GM12891 (cell line): ENCODE measurements around the gene TTC9B.
A peak's percentile ranks its signal among the peaks of the same experiment; 100 is the strongest.

Experiments
- DNase-seq: peaks from one replicate; pipeline ENCODE4 v3.0.0; 2011; ENCODE audit warnings: low spot score; ENCODE audit not compliant: insufficient read length
- FAIRE-seq: peaks from 2 replicates; lab custom pipeline; 2011; peaks lifted over from hg19 to GRCh38; lab: Jason Lieb, UNC
- PAX5 ChIP-seq: IDR thresholded peaks from 2 replicates; pipeline ENCODE4 v1.6.1; 2011; ENCODE audit warnings: low read length, moderate library complexity, mild to moderate bottlenecking; ENCODE audit not compliant: insufficient read depth, severe bottlenecking
- POLR2A ChIP-seq: IDR thresholded peaks from 2 replicates; pipeline ENCODE4 v1.6.1; 2011; ENCODE audit warnings: low read depth, low read length, control low read depth
- POLR2AphosphoS5 ChIP-seq: IDR thresholded peaks from 2 replicates; pipeline ENCODE4 v1.6.1; 2011; ENCODE audit warnings: low read depth, low read length, control low read depth
- POU2F2 ChIP-seq: IDR thresholded peaks from 2 replicates; pipeline ENCODE4 v1.6.1; 2011; ENCODE audit warnings: low read depth, mild to moderate bottlenecking, control low read depth, low read length, moderate library complexity
- SPI1 ChIP-seq: IDR thresholded peaks from 2 replicates; pipeline ENCODE4 v1.6.1; 2011; ENCODE audit warnings: low read depth, low read length, control low read depth
- TAF1 ChIP-seq: IDR thresholded peaks from 2 replicates; pipeline ENCODE4 v1.6.1; 2011; ENCODE audit warnings: low read depth, low read length, control low read depth

Gene TTC9B

DNA sequence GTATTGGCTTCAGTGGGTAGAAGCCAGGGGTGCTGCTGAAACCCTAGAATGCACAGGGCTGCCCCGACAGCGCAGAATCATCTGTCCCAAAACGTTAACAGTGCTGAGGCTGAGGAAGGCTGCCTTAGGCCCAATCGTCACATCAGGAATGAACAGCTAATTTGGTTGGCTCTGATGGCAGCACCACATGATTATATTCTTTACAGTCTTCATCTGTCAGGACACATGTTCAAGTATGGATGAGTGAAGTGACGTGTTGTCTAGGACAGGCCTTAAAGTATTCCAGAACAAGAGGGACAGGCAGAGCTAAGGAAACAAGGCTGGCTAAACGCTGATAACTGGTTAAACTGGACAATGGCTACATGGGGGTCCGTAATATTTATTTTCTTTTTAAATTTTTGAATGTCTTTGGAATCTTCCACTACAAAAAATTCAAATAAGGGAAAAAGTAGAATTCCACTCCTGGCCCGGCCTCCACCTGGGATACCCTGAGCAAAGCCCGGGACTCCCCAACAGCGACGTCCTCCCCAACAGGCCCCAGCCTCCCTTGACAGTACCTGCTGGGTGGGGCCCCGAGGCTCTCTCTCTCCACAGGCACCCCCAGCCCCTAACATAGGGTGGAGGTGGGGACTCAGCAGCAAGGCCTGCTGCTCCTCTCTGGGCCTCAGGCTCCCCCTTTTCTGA, 23.1 kb upstream of the TTC9B start:
- TF ChIP-seq POLR2A (no peak), POU2F2 (no peak), PAX5 (no peak), POLR2AphosphoS5 (no peak), SPI1 (no peak), TAF1 (no peak)
- no peak for FAIRE-seq

DNA sequence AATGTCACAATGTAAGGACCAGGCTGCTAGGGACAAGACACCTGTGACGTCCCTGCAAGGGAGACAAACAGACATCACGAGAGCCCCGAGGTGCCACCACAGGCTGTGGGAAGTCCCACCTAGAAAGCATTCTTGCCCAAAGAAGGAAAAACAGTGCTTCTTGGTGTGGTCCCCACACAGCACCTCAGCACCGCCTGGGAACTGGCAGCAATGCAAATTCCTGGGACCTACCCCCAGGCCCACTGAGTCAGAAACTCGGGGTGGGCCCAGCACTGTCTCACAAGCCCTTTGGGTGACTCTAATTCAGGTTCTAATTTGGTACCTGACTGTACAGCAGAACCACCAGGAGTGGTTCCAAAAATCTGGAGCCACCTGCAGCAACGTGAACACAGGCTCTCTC, 22.1 kb upstream of the TTC9B start:
- DNase-seq, result no peak
- TF ChIP-seq SPI1, result no peak
- no peak for TF ChIP-seq POLR2AphosphoS5
- TF ChIP-seq PAX5, result no peak
- no peak for TF ChIP-seq POU2F2
- no peak for TF ChIP-seq TAF1
- TF ChIP-seq POLR2A, result no peak
- no peak for FAIRE-seq

More for the DNA sequence above, 23.1 kb upstream of the TTC9B start:
- no peak for DNase-seq

DNA sequence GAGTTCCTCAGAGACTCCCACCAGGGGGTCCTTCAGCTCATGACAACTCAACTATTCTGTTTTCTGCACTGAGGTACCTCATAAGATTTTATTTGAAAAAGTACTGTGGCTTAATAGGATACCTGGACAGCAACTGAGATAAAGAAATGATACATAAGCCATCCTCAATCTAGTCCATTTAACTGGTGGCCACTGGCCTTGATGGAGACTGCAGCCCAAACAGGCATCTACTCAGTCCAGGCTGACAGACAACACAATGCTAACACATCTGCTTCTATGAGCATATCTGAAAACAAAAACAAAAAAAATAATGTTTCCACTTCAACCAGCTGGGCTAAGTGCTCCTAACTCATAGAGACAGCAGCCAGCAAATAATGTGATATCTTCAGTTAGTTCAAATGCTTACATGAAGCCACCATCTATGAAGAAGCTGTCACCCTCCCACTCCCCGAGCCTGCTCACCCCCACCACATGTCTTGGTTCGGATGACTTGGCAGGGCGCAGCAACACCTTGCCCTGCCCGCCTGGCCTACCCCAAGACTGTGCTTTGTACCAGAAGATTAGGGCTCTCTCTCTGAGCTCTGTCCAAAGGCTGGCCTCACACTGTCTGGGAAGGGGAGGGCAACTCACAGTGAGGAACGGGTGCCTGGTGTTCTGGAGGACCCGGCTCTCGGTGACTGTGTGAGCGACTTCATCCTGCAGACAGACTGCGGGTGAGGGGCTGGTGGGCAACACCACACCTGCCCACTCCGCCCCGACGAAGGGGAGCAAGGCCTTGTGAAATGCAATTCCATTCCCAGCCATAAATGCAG, 21.4 kb upstream of the TTC9B start:
- DNase-seq (no peak), FAIRE-seq (no peak)
- TF ChIP-seq PAX5, result no peak
- no peak for TF ChIP-seq SPI1
- TF ChIP-seq POLR2AphosphoS5, result no peak
- no peak for TF ChIP-seq POU2F2
- no peak for TF ChIP-seq TAF1
- TF ChIP-seq POLR2A, result no peak

DNA sequence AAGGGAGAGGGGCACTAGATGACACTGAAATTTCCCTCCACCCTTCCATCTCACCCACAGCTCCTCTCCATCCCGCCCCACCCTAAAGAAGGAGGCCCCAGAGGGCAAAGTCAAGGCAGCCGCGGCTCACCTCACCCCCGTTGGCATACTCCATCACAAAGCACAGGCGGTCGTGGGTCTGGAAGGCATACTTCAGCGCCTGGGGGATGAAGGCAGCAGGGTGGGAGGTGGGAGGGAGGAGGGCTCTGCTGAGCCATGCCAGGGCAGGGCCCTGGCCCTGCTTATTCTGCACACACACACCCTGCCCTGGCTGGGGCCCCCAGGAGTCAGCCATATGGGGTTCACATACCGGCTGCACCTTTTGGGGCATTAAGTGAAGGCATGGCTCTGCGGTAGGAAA, 20.6 kb upstream of the TTC9B start:
- DNase-seq (no peak), FAIRE-seq (no peak)
- TF ChIP-seq TAF1 (no peak), POLR2AphosphoS5 (no peak), POLR2A (no peak), PAX5 (no peak)

DNA sequence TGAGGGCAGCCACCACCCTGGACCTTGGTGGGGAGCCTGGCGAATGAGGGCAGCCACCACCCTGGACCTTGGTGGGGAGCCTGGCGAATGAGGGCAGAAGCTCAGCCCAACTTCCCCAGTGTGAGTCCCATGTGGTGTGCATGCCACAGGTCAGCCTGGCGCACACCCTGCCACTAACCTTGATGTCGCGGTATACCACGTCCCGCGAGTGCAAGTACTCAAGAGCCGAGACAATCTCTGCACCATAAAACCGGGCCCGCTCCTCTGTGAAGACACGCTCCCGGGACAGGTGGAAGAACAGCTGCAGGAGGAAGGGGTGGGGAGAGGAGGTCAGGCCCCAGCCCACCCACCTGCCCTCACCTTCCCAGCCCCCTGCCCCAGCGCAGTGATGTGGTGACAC, 19.6 kb upstream of the TTC9B start:
- FAIRE-seq (no peak), DNase-seq (no peak)
- TF ChIP-seq POLR2AphosphoS5 (no peak), POLR2A (no peak), POU2F2 (no peak), TAF1 (no peak), PAX5 (no peak), SPI1 (no peak)

DNA sequence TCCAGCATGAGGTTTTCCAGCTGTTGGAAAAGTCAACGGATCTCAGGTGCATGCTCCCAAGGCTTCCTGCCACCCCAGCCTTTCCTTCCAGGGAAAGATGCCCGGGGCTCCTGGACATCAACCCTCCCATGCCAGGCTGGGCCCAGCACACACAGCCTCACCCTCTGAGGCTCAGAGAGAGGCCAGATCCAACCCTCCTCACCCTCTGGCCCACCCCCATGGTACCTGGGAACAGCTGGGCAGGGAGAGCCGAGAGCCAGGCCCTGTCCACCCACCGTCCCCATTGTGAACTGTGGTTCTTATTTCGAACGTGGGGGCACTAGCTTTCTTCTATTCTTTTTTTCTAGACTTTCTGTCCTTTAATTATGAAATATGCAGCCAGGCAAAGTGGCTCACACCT, 18.2 kb upstream of the TTC9B start:
- TF ChIP-seq SPI1 (no peak), POLR2A (no peak), TAF1 (no peak), POLR2AphosphoS5 (no peak), POU2F2 (no peak), PAX5 (no peak)
- no peak for FAIRE-seq
- no peak for DNase-seq

DNA sequence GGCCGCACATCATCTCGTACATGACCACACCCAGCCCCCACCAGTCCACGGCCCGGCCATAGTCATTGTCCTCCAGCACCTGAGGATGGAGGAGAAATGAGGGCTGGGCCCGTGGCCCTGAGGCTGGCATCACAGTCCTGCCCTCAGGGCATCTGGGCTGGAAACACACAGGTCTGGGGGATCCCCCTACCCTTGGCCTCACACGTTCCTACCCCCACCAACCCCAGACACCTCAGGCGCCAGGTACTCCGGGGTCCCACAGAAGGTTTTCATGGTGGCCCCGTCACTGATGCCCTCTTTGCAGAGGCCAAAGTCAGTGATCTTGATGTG, 17.8 kb upstream of the TTC9B start:
- no peak for FAIRE-seq

DNA sequence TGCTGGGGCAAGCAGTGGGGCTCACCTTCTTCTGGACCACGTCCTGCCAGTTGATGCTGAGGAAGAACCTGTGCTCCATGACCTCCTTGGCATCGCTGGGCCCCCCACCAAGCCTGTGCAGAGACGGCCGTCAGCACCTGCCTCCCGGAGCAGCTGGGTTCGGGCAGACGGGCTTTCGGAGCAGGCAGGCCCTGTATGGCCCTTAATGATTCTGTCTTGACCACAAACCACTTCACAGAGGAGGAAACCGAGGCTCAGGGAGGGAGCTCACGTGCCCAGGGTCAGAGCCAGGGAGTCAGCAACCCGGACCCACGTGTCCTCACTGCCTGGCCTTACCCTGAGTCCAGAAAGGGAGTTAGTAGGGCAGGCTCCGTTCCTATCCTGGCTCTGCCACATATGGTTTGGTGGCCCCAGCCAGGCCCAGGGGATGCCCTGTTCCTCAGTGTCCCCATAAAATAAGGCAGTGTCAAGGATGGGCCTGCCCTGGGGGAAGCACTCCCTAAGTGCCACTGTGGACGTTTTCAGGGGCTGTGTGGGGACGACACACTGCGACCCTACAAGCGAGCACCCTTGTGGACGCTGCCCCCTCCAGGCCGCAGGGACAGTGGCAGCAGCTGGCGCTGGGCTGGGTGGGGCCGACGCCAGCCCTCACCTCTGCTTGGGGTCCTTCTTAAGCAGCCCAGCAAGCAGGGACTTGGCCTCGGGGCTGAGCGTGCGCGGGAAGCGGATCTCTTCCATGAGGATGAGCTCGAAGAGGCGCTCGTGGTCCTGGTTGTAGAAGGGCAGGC, 17.2 kb upstream of the TTC9B start:
- DNase-seq, result no peak
- FAIRE-seq, result no peak
- TF ChIP-seq TAF1 (no peak), POLR2AphosphoS5 (0 out of 2 replicates have a peak, but pooled peaks have one; percentile 8)

More for the DNA sequence above, 17.8 kb upstream of the TTC9B start:
- DNase-seq, result no peak
- TF ChIP-seq PAX5 (no peak), POLR2A (no peak), TAF1 (no peak), SPI1 (no peak), POLR2AphosphoS5 (no peak), POU2F2 (no peak)

DNA sequence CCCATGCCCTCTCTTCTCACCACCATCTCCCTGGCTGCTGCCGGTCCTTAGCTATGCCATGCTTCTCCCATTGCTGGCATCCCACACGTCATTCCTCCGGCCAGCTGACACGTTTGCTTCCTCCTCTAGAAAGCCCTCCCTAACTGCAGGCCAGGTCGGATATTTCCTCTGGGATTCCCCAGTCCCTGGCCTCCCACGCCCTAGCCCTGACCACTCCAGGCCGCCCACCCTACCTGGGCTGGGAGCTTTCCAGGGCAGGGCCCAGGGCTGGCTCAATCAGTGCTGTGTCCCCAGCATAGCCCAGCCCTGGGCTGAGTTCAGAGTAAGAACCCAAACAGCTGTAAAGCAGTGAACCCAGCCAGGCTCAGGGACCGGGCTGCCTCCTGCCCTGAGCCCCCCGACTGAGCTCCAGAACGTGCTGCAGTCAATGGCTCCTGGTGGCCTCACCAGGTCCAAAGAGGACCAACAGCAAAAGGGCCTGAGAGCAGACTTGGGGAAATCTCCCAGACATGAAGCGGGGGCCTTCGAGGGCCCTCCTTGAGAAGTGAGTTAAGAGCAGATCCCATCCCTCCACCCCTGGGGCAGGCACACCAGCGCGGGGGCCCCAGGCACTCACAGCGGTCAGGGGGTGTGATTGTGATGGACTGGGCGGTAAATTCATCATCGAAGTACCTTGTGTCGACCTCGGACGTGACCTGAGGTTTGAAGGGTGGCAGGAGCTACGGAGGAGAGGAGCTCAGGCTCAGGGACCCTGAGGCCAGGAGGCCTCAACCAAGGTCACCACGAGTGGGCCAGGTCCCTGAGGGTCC, 16.4 kb upstream of the TTC9B start:
- FAIRE-seq, result no peak
- no peak for DNase-seq

DNA sequence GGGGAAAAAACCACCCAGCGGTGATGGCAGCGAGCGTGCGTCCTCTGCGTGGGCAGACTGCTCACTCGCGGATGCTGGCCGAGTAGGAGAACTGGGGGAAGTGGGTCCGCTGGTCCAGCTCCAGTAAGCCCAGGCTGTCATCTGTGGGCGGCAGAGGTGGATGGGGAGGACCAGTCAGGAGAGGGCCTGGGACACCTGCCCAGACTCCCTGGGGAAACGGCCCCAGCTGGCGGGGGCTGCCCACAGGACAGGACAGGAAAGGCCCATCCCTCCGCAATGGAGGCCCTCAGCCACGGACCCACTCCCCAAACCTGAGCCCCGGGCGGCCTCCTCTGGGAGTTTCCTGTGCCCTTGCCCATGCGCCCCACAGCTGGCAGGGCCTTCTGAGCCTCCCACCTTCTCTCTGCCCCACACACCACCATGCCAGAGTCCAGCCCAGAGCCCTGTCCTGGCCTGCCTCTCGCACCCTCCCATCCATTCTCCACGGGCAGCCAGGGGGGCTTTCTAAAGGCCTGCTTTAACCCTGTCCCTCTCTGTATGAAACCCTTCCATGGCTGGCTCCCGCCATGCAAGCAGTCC, 15.7 kb upstream of the TTC9B start:
- no peak for TF ChIP-seq TAF1
- no peak for TF ChIP-seq POLR2A
- no peak for TF ChIP-seq PAX5
- no peak for TF ChIP-seq SPI1
- TF ChIP-seq POU2F2, result no peak
- TF ChIP-seq POLR2AphosphoS5, result no peak
- no peak for FAIRE-seq
- no peak for DNase-seq

More for the DNA sequence above, 16.4 kb upstream of the TTC9B start:
- no peak for TF ChIP-seq SPI1
- no peak for TF ChIP-seq POU2F2
- 0 out of 2 replicates have a peak, but pooled peaks have one; percentile 36 for TF ChIP-seq POLR2AphosphoS5
- no peak for TF ChIP-seq PAX5
- TF ChIP-seq TAF1, result no peak
